ENCODE measurements around the gene PTGR2. TPM values are rescaled to one million over a fixed set of nuclear protein-coding genes. Genes with fewer than 3 reads are reported as not detected.
"Not testable (repeated sequence)": the region's sequence is repeated elsewhere in the genome, so short reads cannot be mapped to it uniquely, and the experiment has no call there.

Gene PTGR2
- total RNA-seq, 1 donor from 2014 or later: 5.8 TPM

DNA sequence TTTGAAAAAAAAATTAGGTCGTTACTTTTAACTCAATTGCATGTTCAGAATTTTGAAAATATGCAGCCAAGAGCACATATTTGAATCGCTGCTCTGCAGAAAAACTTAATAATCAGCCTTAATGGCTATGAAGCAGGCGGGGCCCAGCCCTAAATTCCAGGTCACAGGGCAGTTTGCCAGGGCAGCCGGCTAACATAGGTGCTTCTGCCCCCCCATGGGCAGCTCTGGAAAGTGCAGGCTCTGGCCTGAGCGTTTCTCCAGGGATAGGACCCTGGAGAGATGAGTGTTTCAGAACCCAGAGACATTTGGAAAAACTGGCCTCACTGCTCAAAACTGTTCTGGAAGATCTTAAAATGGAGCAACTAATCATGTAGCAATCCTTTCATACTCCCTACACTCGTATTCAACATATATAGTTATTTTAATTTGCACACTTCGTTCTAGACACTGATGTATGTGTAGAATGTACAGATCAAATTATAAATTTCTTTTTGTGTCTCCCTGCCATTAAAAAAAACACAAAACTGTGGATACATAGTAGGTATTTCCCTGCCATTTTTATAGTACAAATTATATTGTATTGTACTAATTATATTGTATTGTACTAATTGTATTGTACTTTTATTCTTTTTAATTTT, 26.0 kb upstream of the PTGR2 start:
- DNase-seq (ENCODE audit: low read depth) (peak; percentile 63), FAIRE-seq (no peak)
- Histone ChIP-seq H3K36me3 (ENCODE audit: control insufficient read depth, insufficient read depth, low read length) (no peaks in the 10 kb centered on the region), H3K4me3 (ENCODE audit: low read depth, low read length) (no peak overlapping the region), H3K27me3 (ENCODE audit: control insufficient read depth, insufficient read depth, low read length) (no peaks in the 10 kb centered on the region)
- TF ChIP-seq, protein P1, sequence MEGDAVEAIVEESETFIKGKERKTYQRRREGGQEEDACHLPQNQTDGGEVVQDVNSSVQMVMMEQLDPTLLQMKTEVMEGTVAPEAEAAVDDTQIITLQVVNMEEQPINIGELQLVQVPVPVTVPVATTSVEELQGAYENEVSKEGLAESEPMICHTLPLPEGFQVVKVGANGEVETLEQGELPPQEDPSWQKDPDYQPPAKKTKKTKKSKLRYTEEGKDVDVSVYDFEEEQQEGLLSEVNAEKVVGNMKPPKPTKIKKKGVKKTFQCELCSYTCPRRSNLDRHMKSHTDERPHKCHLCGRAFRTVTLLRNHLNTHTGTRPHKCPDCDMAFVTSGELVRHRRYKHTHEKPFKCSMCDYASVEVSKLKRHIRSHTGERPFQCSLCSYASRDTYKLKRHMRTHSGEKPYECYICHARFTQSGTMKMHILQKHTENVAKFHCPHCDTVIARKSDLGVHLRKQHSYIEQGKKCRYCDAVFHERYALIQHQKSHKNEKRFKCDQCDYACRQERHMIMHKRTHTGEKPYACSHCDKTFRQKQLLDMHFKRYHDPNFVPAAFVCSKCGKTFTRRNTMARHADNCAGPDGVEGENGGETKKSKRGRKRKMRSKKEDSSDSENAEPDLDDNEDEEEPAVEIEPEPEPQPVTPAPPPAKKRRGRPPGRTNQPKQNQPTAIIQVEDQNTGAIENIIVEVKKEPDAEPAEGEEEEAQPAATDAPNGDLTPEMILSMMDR (IDR thresholded peaks at IDR 0.05; ENCODE audit: insufficient read depth, low read length, severe bottlenecking): peak; percentile 89

- FAIRE-seq; DNase-seq (ENCODE audit: low read depth); H3K4me3 ChIP-seq (ENCODE audit: low read depth, low read length); H3K27me3 ChIP-seq (ENCODE audit: control insufficient read depth, insufficient read depth, low read length); H3K36me3 ChIP-seq (ENCODE audit: control insufficient read depth, insufficient read depth, low read length): not testable (repeated sequence)
- TF ChIP-seq, protein P1 (IDR thresholded peaks at IDR 0.05; ENCODE audit: insufficient read depth, low read length, severe bottlenecking): peak; percentile 23
Observed at GRCh38 chr14:73827190-73827589, 24.4 kb upstream of the PTGR2 start.

- Histone ChIP-seq H3K36me3 (ENCODE audit: control insufficient read depth, insufficient read depth, low read length) (no peaks in the 10 kb centered on the region), H3K27me3 (ENCODE audit: control insufficient read depth, insufficient read depth, low read length) (no peaks in the 10 kb centered on the region), H3K4me3 (ENCODE audit: low read depth, low read length) (no peak overlapping the region)
- FAIRE-seq (no peak), DNase-seq (ENCODE audit: low read depth) (no peak)
- TF ChIP-seq, protein P1 (IDR thresholded peaks at IDR 0.05; ENCODE audit: insufficient read depth, low read length, severe bottlenecking): no peak
Observed at GRCh38 chr14:73829071-73829470, 22.6 kb upstream of the PTGR2 start.

- DNase-seq (ENCODE audit: low read depth) (peak; percentile 78), FAIRE-seq (no peak)
- H3K27me3 ChIP-seq (ENCODE audit: control insufficient read depth, insufficient read depth, low read length): no peaks in the 10 kb centered on the region
- no peaks in the 10 kb centered on the region for H3K36me3 ChIP-seq (ENCODE audit: control insufficient read depth, insufficient read depth, low read length)
- no peak overlapping the region for H3K4me3 ChIP-seq (ENCODE audit: low read depth, low read length)
- TF ChIP-seq, protein P1 (IDR thresholded peaks at IDR 0.05; ENCODE audit: insufficient read depth, low read length, severe bottlenecking): no peak
Observed at GRCh38 chr14:73829526-73830431, 21.9 kb upstream of the PTGR2 start.

GRCh38 chr14:73833034-73833433, 18.6 kb upstream of the PTGR2 start:
- Histone ChIP-seq H3K27me3 (ENCODE audit: control insufficient read depth, insufficient read depth, low read length) (no peaks in the 10 kb centered on the region), H3K36me3 (ENCODE audit: control insufficient read depth, insufficient read depth, low read length) (no peaks in the 10 kb centered on the region), H3K4me3 (ENCODE audit: low read depth, low read length) (no peak overlapping the region)
- FAIRE-seq: no peak
- TF ChIP-seq, protein P1 (IDR thresholded peaks at IDR 0.05; ENCODE audit: insufficient read depth, low read length, severe bottlenecking): no peak
- no peak for DNase-seq (ENCODE audit: low read depth)
